Fibroblast of the aortic adventitia (primary cell): ENCODE measurements around the gene MRPL53. TPM values are rescaled to one million over a fixed set of nuclear protein-coding genes. Genes with fewer than 3 reads are reported as not detected.

Source experiments
- DNase-seq: peaks from one replicate; pipeline ENCODE4 v3.0.0-alpha.2; 2010; ENCODE audit warnings: low read depth
- H3K4me3 ChIP-seq: 2 replicates; pipeline ENCODE4 v1.5.1; 2011; ENCODE audit warnings: low read depth, mild to moderate bottlenecking, control low read depth, low read length, moderate library complexity
- CTCF ChIP-seq: IDR thresholded peaks from 2 replicates; pipeline ENCODE4 v1.5.1; 2011; ENCODE audit warnings: mild to moderate bottlenecking, low read length, control low read depth, inconsistent platforms; ENCODE audit not compliant: insufficient read depth
- total RNA-seq: library from RNA; depleted of rRNA; stranded (reverse); fragments of >200 nt; gene quantifications from 2 replicates; pipeline ENCODE4 v1.2.3, GENCODE V29; 2012; ENCODE audit warnings: low replicate concordance

Gene MRPL53
- total RNA-seq, 1 donor: 19.3 TPM

- peak overlapping the region; percentile 49 for H3K4me3 ChIP-seq
- DNase-seq: no peak
- no peak for TF ChIP-seq CTCF
Observed at GRCh38 chr2:74497777-74498499, 25.5 kb upstream of the MRPL53 start.

DNA sequence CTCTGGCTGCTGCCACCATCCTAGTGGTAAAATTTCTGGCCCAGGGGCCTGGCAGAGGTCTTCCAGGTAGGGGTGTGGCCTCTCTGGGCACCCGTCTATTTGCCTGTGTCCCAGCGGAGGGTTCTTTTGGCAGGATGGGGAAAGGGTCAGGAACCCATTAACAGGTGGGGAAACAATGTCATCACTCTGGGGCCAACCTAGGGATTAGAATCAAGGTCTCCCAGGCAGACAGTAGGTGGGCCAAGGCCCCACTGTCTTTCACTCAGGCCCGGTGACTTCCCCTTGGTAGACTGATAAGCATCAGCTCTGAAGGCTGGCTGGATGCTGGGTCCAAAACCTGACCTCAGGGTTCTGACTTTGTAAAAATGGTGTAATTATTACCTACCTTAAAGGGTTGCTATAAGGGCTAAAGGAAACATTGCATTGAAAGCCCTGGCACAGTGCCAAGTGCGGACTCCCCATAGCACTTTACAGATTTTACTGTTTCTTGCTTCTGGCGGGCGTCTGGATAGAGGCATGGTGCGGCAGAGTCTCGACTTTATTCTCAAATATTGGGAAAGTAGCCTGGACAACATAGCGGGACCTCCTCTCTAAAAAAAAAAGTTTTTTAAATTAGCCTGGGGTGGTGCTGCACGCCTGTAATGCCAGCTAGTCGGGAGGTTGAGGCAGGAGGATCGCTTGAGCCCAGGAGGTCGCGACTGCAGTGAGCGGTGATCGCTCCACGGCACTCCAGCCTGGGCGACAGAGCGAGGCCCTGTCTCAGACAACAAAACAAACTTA, 24.7 kb upstream of the MRPL53 start:
- DNase-seq: no peak
- TF ChIP-seq CTCF: no peak
- H3K4me3 ChIP-seq: no peak overlapping the region

GRCh38 chr2:74495440-74495839, 23.0 kb upstream of the MRPL53 start:
- DNase-seq: no peak
- H3K4me3 ChIP-seq: no peak overlapping the region
- TF ChIP-seq CTCF: no peak

DNA sequence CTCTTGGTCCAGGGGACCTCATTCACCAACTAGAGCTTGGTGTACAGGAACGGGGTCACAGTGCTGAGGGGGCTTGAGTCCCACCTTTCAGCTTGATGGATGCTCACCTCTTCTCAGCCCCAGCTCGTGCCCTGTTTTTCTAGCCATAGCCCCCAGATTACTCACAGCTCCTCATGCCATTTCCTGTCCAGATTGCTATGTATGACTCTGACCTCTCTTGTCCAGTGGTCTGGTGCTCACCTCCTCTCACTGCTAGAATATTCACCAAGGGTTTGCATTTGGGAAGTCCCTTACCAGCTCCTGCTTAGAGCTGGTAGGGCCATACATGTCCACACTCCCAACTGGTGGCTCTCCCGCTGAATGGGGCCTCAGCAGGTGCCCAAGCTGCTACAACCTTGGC, 21.1 kb upstream of the MRPL53 start:
- no peak overlapping the region for H3K4me3 ChIP-seq
- DNase-seq: no peak
- TF ChIP-seq CTCF: no peak

- no peak for TF ChIP-seq CTCF
- DNase-seq: no peak
- no peak overlapping the region for H3K4me3 ChIP-seq
Observed at GRCh38 chr2:74491648-74492544, 19.4 kb upstream of the MRPL53 start.

GRCh38 chr2:74489906-74490305, 17.4 kb upstream of the MRPL53 start:
- H3K4me3 ChIP-seq: no peak overlapping the region
- no peak for DNase-seq
- no peak for TF ChIP-seq CTCF
